ENCODE results near the gene ME2. TPM values are rescaled to one million over a fixed set of nuclear protein-coding genes. Genes with fewer than 3 reads are reported as not detected.
A peak's percentile ranks its signal among the peaks of the same experiment; 100 is the strongest.
"Not testable (repeated sequence)": the region's sequence is repeated elsewhere in the genome, so short reads cannot be mapped to it uniquely, and the experiment has no call there.

ME2 gene
- total RNA-seq, 1 donor from 2014 or later, result 115 TPM

- Mint-ChIP-seq H3K9me3 (no peaks in the 10 kb centered on the region), H3K27ac (no peak overlapping the region), H3K36me3 (ENCODE audit: low read depth) (no peaks in the 10 kb centered on the region), H3K27me3 (ENCODE audit: low read depth) (peaks cover 3% of the 10 kb centered on the region), H3K4me1 (ENCODE audit: low read depth) (no peaks in the 10 kb centered on the region), H3K4me3 (ENCODE audit: low read depth) (no peak overlapping the region)
- intact Hi-C loops (cut with micrococcal nuclease), result no loop called here
- no peak for DNase-seq (ENCODE audit: low spot score)
Observed at GRCh38 chr18:50869150-50869549, 9.8 kb upstream of the ME2 start.

- Mint-ChIP-seq H3K4me3 (ENCODE audit: low read depth) (no peak overlapping the region), H3K36me3 (ENCODE audit: low read depth) (no peaks in the 10 kb centered on the region), H3K27me3 (ENCODE audit: low read depth) (peaks cover 4% of the 10 kb centered on the region), H3K4me1 (ENCODE audit: low read depth) (no peaks in the 10 kb centered on the region), H3K9me3 (no peaks in the 10 kb centered on the region), H3K27ac (no peak overlapping the region)
- intact Hi-C loops (cut with micrococcal nuclease), result loop anchor here (10.0 kb wide), 2 partner anchors 325 to 495 kb away; partner anchors contain the start of genes MEX3C and SKA1
- DNase-seq (ENCODE audit: low spot score), result no peak
Observed at GRCh38 chr18:50870138-50870845, 8.6 kb upstream of the ME2 start.

GRCh38 chr18:50871846-50872245 is 7.1 kb upstream of the ME2 start:
- no peaks in the 10 kb centered on the region for H3K36me3 Mint-ChIP-seq (ENCODE audit: low read depth)
- H3K4me1 Mint-ChIP-seq (ENCODE audit: low read depth), result peaks cover 3% of the 10 kb centered on the region
- H3K4me3 Mint-ChIP-seq (ENCODE audit: low read depth), result no peak overlapping the region
- H3K27ac Mint-ChIP-seq, result no peak overlapping the region
- no peaks in the 10 kb centered on the region for H3K9me3 Mint-ChIP-seq
- peaks cover 6% of the 10 kb centered on the region for H3K27me3 Mint-ChIP-seq (ENCODE audit: low read depth)
- no peak for DNase-seq (ENCODE audit: low spot score)
- intact Hi-C loops (cut with micrococcal nuclease), result loop anchor here (10.0 kb wide), 2 partner anchors 323 to 497 kb away; partner anchors contain the start of genes MEX3C and SKA1

GRCh38 chr18:50875966-50876536 is 2.9 kb upstream of the ME2 start:
- peaks cover 15% of the 10 kb centered on the region for H3K4me1 Mint-ChIP-seq (ENCODE audit: low read depth)
- intact Hi-C loops (cut with micrococcal nuclease), result loop anchor here (2.0 to 10.0 kb wide), 4 partner anchors 55 to 501 kb away; partner anchors contain the start of genes MEX3C, MRO and SKA1
- H3K27ac Mint-ChIP-seq, result no peak overlapping the region
- H3K36me3 Mint-ChIP-seq (ENCODE audit: low read depth), result peaks cover 7% of the 10 kb centered on the region
- H3K9me3 Mint-ChIP-seq, result no peaks in the 10 kb centered on the region
- H3K4me3 Mint-ChIP-seq (ENCODE audit: low read depth), result no peak overlapping the region
- DNase-seq (ENCODE audit: low spot score), result no peak
- peaks cover 6% of the 10 kb centered on the region for H3K27me3 Mint-ChIP-seq (ENCODE audit: low read depth)

GRCh38 chr18:50877545-50878265 is 1.2 kb upstream of the ME2 start:
- Mint-ChIP-seq H3K4me3 (ENCODE audit: low read depth) (peak overlapping the region; percentile 88), H3K9me3 (no peaks in the 10 kb centered on the region), H3K27ac (peak overlapping the region; percentile 96), H3K36me3 (ENCODE audit: low read depth) (peaks cover 7% of the 10 kb centered on the region), H3K4me1 (ENCODE audit: low read depth) (peaks cover 15% of the 10 kb centered on the region), H3K27me3 (ENCODE audit: low read depth) (peaks cover 6% of the 10 kb centered on the region)
- intact Hi-C loops (cut with micrococcal nuclease), result loop anchor here (1.0 to 10.0 kb wide), 7 partner anchors 57 to 503 kb away; partner anchors contain the start of genes ELAC1, MEX3C, MRO and SKA1
- DNase-seq (ENCODE audit: low spot score), result no peak

- DNase-seq (ENCODE audit: low spot score), result no peak
- peak overlapping the region; percentile 98 for H3K4me3 Mint-ChIP-seq (ENCODE audit: low read depth)
- H3K4me1 Mint-ChIP-seq (ENCODE audit: low read depth), result peaks cover 21% of the 10 kb centered on the region
- peaks cover 2% of the 10 kb centered on the region for H3K27me3 Mint-ChIP-seq (ENCODE audit: low read depth)
- no peaks in the 10 kb centered on the region for H3K9me3 Mint-ChIP-seq
- H3K27ac Mint-ChIP-seq, result peak overlapping the region; percentile 99
- intact Hi-C loops (cut with micrococcal nuclease), result loop anchor here (2.0 to 10.0 kb wide), 5 partner anchors 89 to 505 kb away; partner anchors contain the start of genes ELAC1, MEX3C and SKA1
- H3K36me3 Mint-ChIP-seq (ENCODE audit: low read depth), result peaks cover 17% of the 10 kb centered on the region
Observed at GRCh38 chr18:50879302-50880118, 592 bp downstream of the ME2 start.

- Mint-ChIP-seq H3K9me3 (no peaks in the 10 kb centered on the region), H3K27ac (peak overlapping the region; percentile 99), H3K4me3 (ENCODE audit: low read depth) (peak overlapping the region; percentile 98), H3K27me3 (ENCODE audit: low read depth) (peaks cover 2% of the 10 kb centered on the region), H3K4me1 (ENCODE audit: low read depth) (peaks cover 21% of the 10 kb centered on the region), H3K36me3 (ENCODE audit: low read depth) (peaks cover 17% of the 10 kb centered on the region)
- intact Hi-C loops (cut with micrococcal nuclease), result no loop called here
- DNase-seq (ENCODE audit: low spot score), result no peak
Observed at GRCh38 chr18:50880119-50880465, 1.2 kb downstream of the ME2 start.

- DNase-seq (ENCODE audit: low spot score); intact Hi-C loops (cut with micrococcal nuclease); H3K27ac Mint-ChIP-seq; H3K27me3 Mint-ChIP-seq (ENCODE audit: low read depth); H3K9me3 Mint-ChIP-seq; H3K4me3 Mint-ChIP-seq (ENCODE audit: low read depth): not testable (repeated sequence)
- H3K36me3 Mint-ChIP-seq (ENCODE audit: low read depth), result peaks cover 17% of the 10 kb centered on the region
- H3K4me1 Mint-ChIP-seq (ENCODE audit: low read depth), result peaks cover 21% of the 10 kb centered on the region
Observed at GRCh38 chr18:50880944-50881343, 2.0 kb downstream of the ME2 start.

GRCh38 chr18:50886929-50887328 is 8.0 kb downstream of the ME2 start:
- H3K4me3 Mint-ChIP-seq (ENCODE audit: low read depth), result no peak overlapping the region
- intact Hi-C loops (cut with micrococcal nuclease), result no loop called here
- H3K4me1 Mint-ChIP-seq (ENCODE audit: low read depth), result peaks cover 9% of the 10 kb centered on the region
- peaks cover 13% of the 10 kb centered on the region for H3K9me3 Mint-ChIP-seq
- H3K36me3 Mint-ChIP-seq (ENCODE audit: low read depth), result peaks cover 53% of the 10 kb centered on the region
- H3K27ac Mint-ChIP-seq, result no peak overlapping the region
- no peak for DNase-seq (ENCODE audit: low spot score)
- no peaks in the 10 kb centered on the region for H3K27me3 Mint-ChIP-seq (ENCODE audit: low read depth)

GRCh38 chr18:50895350-50896045 is 16.6 kb downstream of the ME2 start:
- Mint-ChIP-seq H3K36me3 (ENCODE audit: low read depth) (peaks cover 74% of the 10 kb centered on the region), H3K27me3 (ENCODE audit: low read depth) (no peaks in the 10 kb centered on the region), H3K4me3 (ENCODE audit: low read depth) (no peak overlapping the region), H3K4me1 (ENCODE audit: low read depth) (peaks cover 11% of the 10 kb centered on the region), H3K9me3 (peaks cover 12% of the 10 kb centered on the region), H3K27ac (no peak overlapping the region)
- intact Hi-C loops (cut with micrococcal nuclease), result no loop called here
- DNase-seq (ENCODE audit: low spot score), result no peak

- H3K9me3 Mint-ChIP-seq, result peaks cover 12% of the 10 kb centered on the region
- no peak overlapping the region for H3K27ac Mint-ChIP-seq
- DNase-seq (ENCODE audit: low spot score), result no peak
- H3K27me3 Mint-ChIP-seq (ENCODE audit: low read depth), result no peaks in the 10 kb centered on the region
- intact Hi-C loops (cut with micrococcal nuclease), result no loop called here
- peaks cover 72% of the 10 kb centered on the region for H3K36me3 Mint-ChIP-seq (ENCODE audit: low read depth)
- H3K4me1 Mint-ChIP-seq (ENCODE audit: low read depth), result peaks cover 15% of the 10 kb centered on the region
- no peak overlapping the region for H3K4me3 Mint-ChIP-seq (ENCODE audit: low read depth)
Observed at GRCh38 chr18:50896093-50896492, 17.2 kb downstream of the ME2 start.

- Mint-ChIP-seq H3K4me3 (ENCODE audit: low read depth) (no peak overlapping the region), H3K9me3 (peaks cover 12% of the 10 kb centered on the region), H3K27ac (no peak overlapping the region), H3K36me3 (ENCODE audit: low read depth) (peaks cover 67% of the 10 kb centered on the region), H3K27me3 (ENCODE audit: low read depth) (no peaks in the 10 kb centered on the region), H3K4me1 (ENCODE audit: low read depth) (peaks cover 19% of the 10 kb centered on the region)
- intact Hi-C loops (cut with micrococcal nuclease), result no loop called here
- DNase-seq (ENCODE audit: low spot score), result no peak
Observed at GRCh38 chr18:50898919-50899318, 20.0 kb downstream of the ME2 start.

Measured in activated T-helper 2 cell treated with anti-CD3 and anti-CD28 coated beads, Interferon-gamma antibody, Interleukin-2, Interleukin-4, amounts not matched to agents 10 μg/mL and 5 μg/mL and 100 μg/mL, durations not matched to agents 14 hours and 24 hours and 36 hours (primary cell).